HepG2 (cell line): Measurements from ENCODE around the gene TMEM258. TPM values are rescaled to one million over a fixed set of nuclear protein-coding genes. Genes with fewer than 3 reads are reported as not detected.

Experiments used
- ADNP ChIP-seq: sonication (generic); formaldehyde crosslinking; IDR thresholded peaks from 2 replicates; pipeline ENCODE4 v1.4.0; 2020; ENCODE audit warnings: missing genetic modification reagents
- CBX5 ChIP-seq: sonication (generic); formaldehyde crosslinking; IDR thresholded peaks from 2 replicates; pipeline ENCODE4 v1.4.0; 2020; ENCODE audit warnings: missing genetic modification reagents, borderline replicate concordance
- FOXO1 ChIP-seq: sonication (generic); formaldehyde crosslinking; IDR thresholded peaks from 2 replicates; pipeline ENCODE4 v1.4.0; 2020; ENCODE audit warnings: missing genetic modification reagents
- GATAD1 ChIP-seq: IDR thresholded peaks from 2 replicates; pipeline ENCODE4 v1.6.1; 2016; ENCODE audit warnings: missing genetic modification reagents, missing compliant biosample characterization
- HHEX ChIP-seq: IDR thresholded peaks from 2 replicates; pipeline ENCODE4 v1.6.1; 2016; ENCODE audit warnings: control low read depth
- HOXA5 ChIP-seq: sonication (generic); formaldehyde crosslinking; IDR thresholded peaks from 2 replicates; pipeline ENCODE4 v1.4.0; 2020; ENCODE audit warnings: missing genetic modification reagents
- KAT7 ChIP-seq: IDR thresholded peaks from 2 replicates; pipeline ENCODE4 v1.6.1; 2018; ENCODE audit warnings: borderline replicate concordance, missing compliant biosample characterization
- KDM4B ChIP-seq: sonication (generic); formaldehyde crosslinking; IDR thresholded peaks from 2 replicates; pipeline ENCODE4 v1.4.0; 2020; ENCODE audit warnings: missing genetic modification reagents
- MAFG ChIP-seq: sonication (generic); formaldehyde crosslinking; IDR thresholded peaks from 2 replicates; pipeline ENCODE4 v1.5.1; 2020; ENCODE audit warnings: mild to moderate bottlenecking, missing genetic modification reagents
- MAFK ChIP-seq, 2 experiments: IDR thresholded peaks in 1 of 2; conservative IDR thresholded peaks in 1 of 2; 2 replicates each; pipeline ENCODE4 v1.6.1; 2011; ENCODE audit warnings: improper control_type of control experiment in 2 of 2, low read length in 2 of 2
- RBM22 ChIP-seq: fragments of 200-400 bp; formaldehyde crosslinking; optimal IDR thresholded peaks from 2 replicates; pipeline ENCODE3; 2017; ENCODE audit warnings: mild to moderate bottlenecking, low read length, moderate library complexity
- SPEN ChIP-seq: sonication (generic); formaldehyde crosslinking; IDR thresholded peaks from 2 replicates; pipeline ENCODE4 v1.5.1; 2020; ENCODE audit warnings: low read depth, mild to moderate bottlenecking, missing genetic modification reagents
- SUZ12 ChIP-seq: fragments of 150-350 bp; IDR thresholded peaks from 2 replicates; pipeline ENCODE4 v1.6.1; 2014; ENCODE audit warnings: low read depth, low read length
- ZBTB46 ChIP-seq: sonication (generic); formaldehyde crosslinking; IDR thresholded peaks from 2 replicates; pipeline ENCODE4 v1.4.0; 2020; ENCODE audit warnings: mild to moderate bottlenecking, missing genetic modification reagents, borderline replicate concordance
- ZFP36 ChIP-seq: fragments of 150-350 bp; IDR thresholded peaks from 2 replicates; pipeline ENCODE4 v1.6.1; 2018; ENCODE audit warnings: borderline replicate concordance, low read length, low read depth; ENCODE audit not compliant: partially characterized antibody
- ZFP36L1 ChIP-seq: sonication (generic); formaldehyde crosslinking; IDR thresholded peaks from 2 replicates; pipeline ENCODE4 v1.8.0; 2022; ENCODE audit warnings: mild to moderate bottlenecking, missing genetic modification reagents, moderate library complexity
- ZNF12 ChIP-seq: sonication (generic); formaldehyde crosslinking; IDR thresholded peaks from 2 replicates; pipeline ENCODE4 v1.5.0; 2020; ENCODE audit warnings: missing genetic modification reagents
- ZNF451 ChIP-seq: sonication (generic); formaldehyde crosslinking; IDR thresholded peaks from 2 replicates; pipeline ENCODE4 v1.5.0; 2020; ENCODE audit warnings: mild to moderate bottlenecking, missing genetic modification reagents
- ZNF569 ChIP-seq: sonication (generic); formaldehyde crosslinking; IDR thresholded peaks from 2 replicates; pipeline ENCODE4 v1.5.0; 2020; ENCODE audit warnings: mild to moderate bottlenecking, missing genetic modification reagents, moderate library complexity, borderline replicate concordance
- ZNF703 ChIP-seq: sonication (generic); formaldehyde crosslinking; IDR thresholded peaks from 2 replicates; pipeline ENCODE4 v1.5.1; 2020; ENCODE audit warnings: missing genetic modification reagents, mild to moderate bottlenecking, moderate library complexity, borderline replicate concordance
- polyA plus RNA-seq, 8 experiments: library from polyadenylated mRNA; depleted of rRNA in 3 of 8; stranded (reverse) in 7 of 8; unstranded in 1 of 8; fragments of >200 nt; fragmentation: Illumina TruSeq in 4 of 8; extraction: Trizol in 4 of 8; gene quantifications; 2 replicates each; pipeline versions ENCODE4 v1.2.1 to v1.2.3, GENCODE V29; 2011 to 2016; ENCODE audit warnings: low read depth in 4 of 8, missing spikeins in 1 of 8, mixed read lengths in 1 of 8; ENCODE audit not compliant: insufficient read depth in 1 of 8
- total RNA-seq, 5 experiments: library from RNA; depleted of rRNA; stranded (reverse); fragments of >200 nt; fragmentation: Illumina TruSeq; extraction: Trizol; gene quantifications; 2 replicates each; pipeline ENCODE4 v1.2.3, GENCODE V29; 2016; ENCODE audit warnings: low read depth in 1 of 5
- TF ChIP-seq, protein P1 (sequence below): IDR thresholded peaks from 2 replicates; pipeline ENCODE4 v1.6.1; 2012; ENCODE audit warnings: low read depth, low read length, improper control_type of control experiment
- TF ChIP-seq, protein P2 (sequence below): sonication (generic); formaldehyde crosslinking; IDR thresholded peaks from 2 replicates; pipeline ENCODE4 v1.4.0; 2020; ENCODE audit warnings: mild to moderate bottlenecking, missing genetic modification reagents

The TMEM258 gene
- total and polyA plus RNA-seq, 2 of the 13 experiments (the other 11 are each of a cell fraction or from before 2014, with no cell fraction given), result 175 to 424 TPM

- TF ChIP-seq, protein P1, sequence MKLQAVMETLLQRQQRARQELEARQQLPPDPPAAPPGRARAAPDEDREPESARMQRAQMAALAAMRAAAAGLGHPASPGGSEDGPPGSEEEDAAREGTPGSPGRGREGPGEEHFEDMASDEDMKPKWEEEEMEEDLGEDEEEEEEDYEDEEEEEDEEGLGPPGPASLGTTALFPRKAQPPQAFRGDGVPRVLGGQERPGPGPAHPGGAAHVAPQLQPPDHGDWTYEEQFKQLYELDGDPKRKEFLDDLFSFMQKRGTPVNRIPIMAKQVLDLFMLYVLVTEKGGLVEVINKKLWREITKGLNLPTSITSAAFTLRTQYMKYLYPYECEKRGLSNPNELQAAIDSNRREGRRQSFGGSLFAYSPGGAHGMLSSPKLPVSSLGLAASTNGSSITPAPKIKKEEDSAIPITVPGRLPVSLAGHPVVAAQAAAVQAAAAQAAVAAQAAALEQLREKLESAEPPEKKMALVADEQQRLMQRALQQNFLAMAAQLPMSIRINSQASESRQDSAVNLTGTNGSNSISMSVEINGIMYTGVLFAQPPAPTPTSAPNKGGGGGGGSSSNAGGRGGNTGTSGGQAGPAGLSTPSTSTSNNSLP, result no peak
- TF ChIP-seq ZNF12 (CRISPR knock-in tag), result 0 out of 2 replicates have a peak, but pooled peaks have one; percentile 68
- no peak for TF ChIP-seq MAFG (CRISPR knock-in tag)
- no peak for TF ChIP-seq SUZ12
- 0 out of 2 replicates have a peak, but pooled peaks have one; percentile 64 for TF ChIP-seq ZBTB46 (CRISPR knock-in tag)
- TF ChIP-seq ZFP36, result no peak
- TF ChIP-seq GATAD1, result peak; percentile 85
- peak; percentile 95 for TF ChIP-seq ZFP36L1 (CRISPR knock-in tag)
- TF ChIP-seq SPEN (CRISPR knock-in tag), result peak; percentile 93
- 0 out of 2 replicates have a peak, but pooled peaks have one; percentile 70 for TF ChIP-seq HOXA5 (CRISPR knock-in tag)
- TF ChIP-seq ZNF569 (CRISPR knock-in tag), result no peak
- TF ChIP-seq KAT7 (CRISPR knock-in tag), result peak; percentile 47; the same call in 1 of the 2 replicates
- TF ChIP-seq, protein P2, sequence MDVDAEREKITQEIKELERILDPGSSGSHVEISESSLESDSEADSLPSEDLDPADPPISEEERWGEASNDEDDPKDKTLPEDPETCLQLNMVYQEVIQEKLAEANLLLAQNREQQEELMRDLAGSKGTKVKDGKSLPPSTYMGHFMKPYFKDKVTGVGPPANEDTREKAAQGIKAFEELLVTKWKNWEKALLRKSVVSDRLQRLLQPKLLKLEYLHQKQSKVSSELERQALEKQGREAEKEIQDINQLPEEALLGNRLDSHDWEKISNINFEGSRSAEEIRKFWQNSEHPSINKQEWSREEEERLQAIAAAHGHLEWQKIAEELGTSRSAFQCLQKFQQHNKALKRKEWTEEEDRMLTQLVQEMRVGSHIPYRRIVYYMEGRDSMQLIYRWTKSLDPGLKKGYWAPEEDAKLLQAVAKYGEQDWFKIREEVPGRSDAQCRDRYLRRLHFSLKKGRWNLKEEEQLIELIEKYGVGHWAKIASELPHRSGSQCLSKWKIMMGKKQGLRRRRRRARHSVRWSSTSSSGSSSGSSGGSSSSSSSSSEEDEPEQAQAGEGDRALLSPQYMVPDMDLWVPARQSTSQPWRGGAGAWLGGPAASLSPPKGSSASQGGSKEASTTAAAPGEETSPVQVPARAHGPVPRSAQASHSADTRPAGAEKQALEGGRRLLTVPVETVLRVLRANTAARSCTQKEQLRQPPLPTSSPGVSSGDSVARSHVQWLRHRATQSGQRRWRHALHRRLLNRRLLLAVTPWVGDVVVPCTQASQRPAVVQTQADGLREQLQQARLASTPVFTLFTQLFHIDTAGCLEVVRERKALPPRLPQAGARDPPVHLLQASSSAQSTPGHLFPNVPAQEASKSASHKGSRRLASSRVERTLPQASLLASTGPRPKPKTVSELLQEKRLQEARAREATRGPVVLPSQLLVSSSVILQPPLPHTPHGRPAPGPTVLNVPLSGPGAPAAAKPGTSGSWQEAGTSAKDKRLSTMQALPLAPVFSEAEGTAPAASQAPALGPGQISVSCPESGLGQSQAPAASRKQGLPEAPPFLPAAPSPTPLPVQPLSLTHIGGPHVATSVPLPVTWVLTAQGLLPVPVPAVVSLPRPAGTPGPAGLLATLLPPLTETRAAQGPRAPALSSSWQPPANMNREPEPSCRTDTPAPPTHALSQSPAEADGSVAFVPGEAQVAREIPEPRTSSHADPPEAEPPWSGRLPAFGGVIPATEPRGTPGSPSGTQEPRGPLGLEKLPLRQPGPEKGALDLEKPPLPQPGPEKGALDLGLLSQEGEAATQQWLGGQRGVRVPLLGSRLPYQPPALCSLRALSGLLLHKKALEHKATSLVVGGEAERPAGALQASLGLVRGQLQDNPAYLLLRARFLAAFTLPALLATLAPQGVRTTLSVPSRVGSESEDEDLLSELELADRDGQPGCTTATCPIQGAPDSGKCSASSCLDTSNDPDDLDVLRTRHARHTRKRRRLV (CRISPR knock-in tag), result no peak
- peak; percentile 96 for TF ChIP-seq ZNF451 (CRISPR knock-in tag)
- no peak for TF ChIP-seq KDM4B (CRISPR knock-in tag)
- TF ChIP-seq HHEX (CRISPR knock-in tag), result no peak
- no peak for TF ChIP-seq ADNP (CRISPR knock-in tag)
- peak; percentile 33 for TF ChIP-seq FOXO1 (CRISPR knock-in tag)
- TF ChIP-seq MAFK (conservative IDR thresholded peaks at IDR 0.05 in 1 of 2, IDR thresholded peaks at IDR 0.05 in 1 of 2; ENCODE audit: low read length in 2 of 2), result no peak
- TF ChIP-seq CBX5 (CRISPR knock-in tag), result peak; percentile 79; the same call in 1 of the 2 replicates
- TF ChIP-seq RBM22, result no peak
- peak; percentile 40; the same call in 1 of the 2 replicates for TF ChIP-seq ZNF703
Observed at GRCh38 chr11:61816736-61817455, 24.5 kb upstream of the TMEM258 start, which contains the start of gene FADS1 (continued).
